K562 (cell line): ENCODE results near the gene BORA. TPM values are rescaled to one million over a fixed set of nuclear protein-coding genes. Genes with fewer than 3 reads are reported as not detected.
A peak's percentile ranks its signal among the peaks of the same experiment; 100 is the strongest.

ENCODE experiments used
- BHLHE40 ChIP-seq: IDR thresholded peaks from 2 replicates; pipeline ENCODE4 v1.6.1; 2011; ENCODE audit warnings: low read length, improper control_type of control experiment
- CBX3 ChIP-seq, 2 experiments: IDR thresholded peaks; 1 replicate in 1 of 2; 2 replicates in 1 of 2; pipeline ENCODE4 v1.6.1; 2012; ENCODE audit warnings: inconsistent platforms in 2 of 2, low read length in 2 of 2, borderline replicate concordance in 1 of 2, control low read depth in 1 of 2
- HMG20A ChIP-seq: fragments of 450-650 bp; formaldehyde crosslinking; conservative IDR thresholded peaks from 2 replicates; pipeline ENCODE4 v1.4.0; 2020; ENCODE audit warnings: mild to moderate bottlenecking, mixed read lengths
- HSF4 ChIP-seq: fragments of 250-450 bp; sonication (Bioruptor Pico); IDR thresholded peaks from 2 replicates; pipeline ENCODE4 v2.1.2; 2022; ENCODE audit warnings: mild to moderate bottlenecking, moderate library complexity, borderline replicate concordance
- KDM2B ChIP-seq: fragments of 250-450 bp; sonication (Bioruptor Pico); IDR thresholded peaks from 2 replicates; pipeline ENCODE4 v1.8.0; 2021; ENCODE audit warnings: mild to moderate bottlenecking, moderate library complexity
- NFIX ChIP-seq: fragments of 250-450 bp; sonication (Bioruptor Pico); IDR thresholded peaks from 2 replicates; pipeline ENCODE4 v1.4.0; 2020; ENCODE audit warnings: low read depth, mild to moderate bottlenecking, moderate library complexity
- SIN3A ChIP-seq, 2 experiments: fragments of 150-350 bp in 1 of 2; IDR thresholded peaks; 2 replicates each; pipeline ENCODE4 v1.6.1; 2011 to 2016; ENCODE audit warnings: borderline replicate concordance in 2 of 2, low read depth in 2 of 2, low read length in 2 of 2, mild to moderate bottlenecking in 2 of 2, moderate library complexity in 2 of 2; ENCODE audit not compliant: control insufficient read depth in 1 of 2
- SIRT6 ChIP-seq: IDR thresholded peaks from one replicate; pipeline ENCODE4 v1.6.1; 2012; ENCODE audit warnings: low read depth, mild to moderate bottlenecking, control low read depth, inconsistent platforms, low read length, moderate library complexity
- STAT5B ChIP-seq: fragments of 250-450 bp; sonication (Bioruptor Pico); IDR thresholded peaks from 2 replicates; pipeline ENCODE4 v1.8.0; 2021; ENCODE audit warnings: mild to moderate bottlenecking, inconsistent platforms
- TGIF2 ChIP-seq: sonication (generic); formaldehyde crosslinking; IDR thresholded peaks from 2 replicates; pipeline ENCODE4 v1.8.1; 2022; ENCODE audit warnings: mild to moderate bottlenecking, missing genetic modification reagents, moderate library complexity
- ZNF263 ChIP-seq: sonication (generic); formaldehyde crosslinking; IDR thresholded peaks from 2 replicates; pipeline ENCODE4 v1.8.0; 2022; ENCODE audit warnings: mild to moderate bottlenecking, missing genetic modification reagents, borderline replicate concordance
- ZNF75A ChIP-seq: fragments of 450-650 bp; formaldehyde crosslinking; IDR thresholded peaks from 2 replicates; pipeline ENCODE4 v1.4.0; 2020; ENCODE audit warnings: mild to moderate bottlenecking
- polyA plus RNA-seq, 8 experiments: library from polyadenylated mRNA; depleted of rRNA in 4 of 8; stranded (reverse) in 5 of 8; unstranded in 3 of 8; fragments of >200 nt; fragmentation: Nextera tagmentation in 2 of 8; fragmentation: Illumina TruSeq in 1 of 8; extraction: Ambion mirVana in 2 of 8; extraction: Trizol in 1 of 8; gene quantifications; 2 replicates each; pipeline versions ENCODE4 v1.2.1 to v1.2.3, GENCODE V29; 2011 to 2014; ENCODE audit warnings: inconsistent platforms in 1 of 8, missing spikeins in 1 of 8
- total RNA-seq, 7 experiments: library from RNA; depleted of rRNA in 6 of 7; stranded (reverse); fragments of >200 nt in 6 of 7; fragmentation: Illumina TruSeq in 2 of 7; extraction: Trizol in 2 of 7; gene quantifications; 2 replicates each; pipeline versions ENCODE4 v1.2.1 to v1.2.3, GENCODE V29; 2011 to 2021; ENCODE audit warnings: low replicate concordance in 1 of 7
- TF ChIP-seq, protein P1 (sequence below), 2 experiments: fragments of 250-450 bp in 1 of 2; fragments of 450-650 bp in 1 of 2; sonication (Bioruptor Pico) in 1 of 2; IDR thresholded peaks; 2 replicates each; pipeline versions ENCODE4 v1.6.1 to v1.8.0; 2016 to 2021; ENCODE audit warnings: mild to moderate bottlenecking in 2 of 2, moderate library complexity in 2 of 2, missing compliant biosample characterization in 1 of 2, missing genetic modification characterization in 1 of 2
- TF ChIP-seq, protein P2 (sequence below): fragments of 450-650 bp; IDR thresholded peaks from 2 replicates; pipeline ENCODE4 v1.6.1; 2016; ENCODE audit warnings: mild to moderate bottlenecking
- TF ChIP-seq, protein P3 (sequence below), 2 experiments: fragments of 450-650 bp; IDR thresholded peaks; 2 replicates each; pipeline ENCODE4 v1.6.1; 2018; ENCODE audit warnings: mild to moderate bottlenecking in 2 of 2, low read depth in 1 of 2; ENCODE audit not compliant: partially characterized antibody in 2 of 2
- TF ChIP-seq, protein P4 (sequence below): fragments of 250-450 bp; sonication (Bioruptor Pico); IDR thresholded peaks from 2 replicates; pipeline ENCODE4 v1.5.0; 2022; ENCODE audit warnings: mild to moderate bottlenecking

The BORA gene
- total and polyA plus RNA-seq, 9 of the 15 experiments (the other 6 are each of a cell fraction or from before 2014, with no cell fraction given): 12.4 to 21.5 (median 18.2) TPM

DNA sequence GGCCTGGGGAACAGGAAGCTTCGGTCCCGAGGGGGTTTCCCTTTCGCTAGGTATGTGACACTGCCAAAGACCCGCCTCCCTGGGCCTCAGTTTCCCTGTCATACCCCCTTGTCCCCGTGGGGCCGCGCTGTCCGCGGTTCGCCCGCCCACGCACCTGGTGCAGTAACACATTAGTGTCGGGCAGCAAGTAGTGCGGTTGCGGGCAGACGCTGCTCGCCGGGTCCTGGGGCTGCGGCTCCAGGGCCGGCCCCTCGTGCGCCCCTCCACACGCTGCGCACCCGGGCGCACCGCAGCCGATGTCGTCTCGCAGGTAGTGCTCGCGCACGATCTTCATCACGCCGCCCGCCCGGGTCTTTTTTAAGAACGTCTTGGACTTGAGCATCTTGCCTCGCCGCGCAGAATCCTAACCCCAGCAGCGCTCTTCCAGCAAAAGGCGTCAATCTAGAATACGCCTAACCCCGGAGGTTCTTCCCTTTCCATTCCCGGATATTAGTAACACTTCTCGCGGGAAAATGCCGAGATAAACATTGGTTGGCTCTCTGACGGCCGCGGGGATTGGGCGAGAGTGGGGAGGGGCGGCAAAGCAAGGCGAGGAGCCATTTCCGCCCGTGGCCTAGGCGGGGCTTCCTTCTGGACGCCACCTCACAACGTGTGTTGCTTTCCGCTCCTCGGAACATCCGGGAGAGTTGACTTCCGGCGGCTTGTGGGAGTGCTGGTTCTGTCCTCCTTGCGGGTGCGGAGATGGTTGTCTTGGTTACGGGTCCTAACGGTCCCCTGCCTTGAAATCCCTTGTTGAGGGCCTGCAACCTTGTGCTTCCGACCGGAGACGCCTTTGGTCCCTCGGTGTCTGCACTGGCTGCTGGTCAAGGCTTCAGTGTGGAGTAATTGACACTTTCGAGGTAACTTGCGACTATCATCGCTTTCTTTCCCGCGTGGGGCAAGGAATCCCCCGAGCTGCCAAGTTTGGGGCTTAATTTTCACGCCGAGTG lies 54.0 kb downstream of the BORA start, which contains the start of the genes DIS3 and PIBF1 (continued):
- TF ChIP-seq, protein P1, sequence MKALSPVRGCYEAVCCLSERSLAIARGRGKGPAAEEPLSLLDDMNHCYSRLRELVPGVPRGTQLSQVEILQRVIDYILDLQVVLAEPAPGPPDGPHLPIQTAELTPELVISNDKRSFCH (CRISPR knock-in tag; IDR thresholded peaks at IDR 0.05): no peak
- TF ChIP-seq, protein P1 (tag; IDR thresholded peaks at IDR 0.05): no peak
- TF ChIP-seq BHLHE40 (peak; percentile 73), NFIX (CRISPR knock-in tag) (no peak), ZNF75A (CRISPR knock-in tag) (no peak), HMG20A (no peak), ZNF263 (CRISPR knock-in tag) (no peak), CBX3 (IDR thresholded peaks at IDR 0.05; ENCODE audit: borderline replicate concordance in 1 of 2, low read length in 2 of 2) (no peak), SIRT6 (no peak), SIN3A (IDR thresholded peaks at IDR 0.05; ENCODE audit: borderline replicate concordance in 2 of 2, control insufficient read depth in 1 of 2, low read depth in 2 of 2, low read length in 2 of 2) (peak in 1 of 2 experiments; percentile 75; a peak in 1 of 4 replicates), HSF4 (CRISPR knock-in tag) (no peak), TGIF2 (CRISPR knock-in tag) (no peak), STAT5B (CRISPR knock-in tag) (no peak), KDM2B (CRISPR knock-in tag) (no peak)
- TF ChIP-seq, protein P2, sequence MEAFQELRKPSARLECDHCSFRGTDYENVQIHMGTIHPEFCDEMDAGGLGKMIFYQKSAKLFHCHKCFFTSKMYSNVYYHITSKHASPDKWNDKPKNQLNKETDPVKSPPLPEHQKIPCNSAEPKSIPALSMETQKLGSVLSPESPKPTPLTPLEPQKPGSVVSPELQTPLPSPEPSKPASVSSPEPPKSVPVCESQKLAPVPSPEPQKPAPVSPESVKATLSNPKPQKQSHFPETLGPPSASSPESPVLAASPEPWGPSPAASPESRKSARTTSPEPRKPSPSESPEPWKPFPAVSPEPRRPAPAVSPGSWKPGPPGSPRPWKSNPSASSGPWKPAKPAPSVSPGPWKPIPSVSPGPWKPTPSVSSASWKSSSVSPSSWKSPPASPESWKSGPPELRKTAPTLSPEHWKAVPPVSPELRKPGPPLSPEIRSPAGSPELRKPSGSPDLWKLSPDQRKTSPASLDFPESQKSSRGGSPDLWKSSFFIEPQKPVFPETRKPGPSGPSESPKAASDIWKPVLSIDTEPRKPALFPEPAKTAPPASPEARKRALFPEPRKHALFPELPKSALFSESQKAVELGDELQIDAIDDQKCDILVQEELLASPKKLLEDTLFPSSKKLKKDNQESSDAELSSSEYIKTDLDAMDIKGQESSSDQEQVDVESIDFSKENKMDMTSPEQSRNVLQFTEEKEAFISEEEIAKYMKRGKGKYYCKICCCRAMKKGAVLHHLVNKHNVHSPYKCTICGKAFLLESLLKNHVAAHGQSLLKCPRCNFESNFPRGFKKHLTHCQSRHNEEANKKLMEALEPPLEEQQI: no peak
- TF ChIP-seq, protein P3, sequence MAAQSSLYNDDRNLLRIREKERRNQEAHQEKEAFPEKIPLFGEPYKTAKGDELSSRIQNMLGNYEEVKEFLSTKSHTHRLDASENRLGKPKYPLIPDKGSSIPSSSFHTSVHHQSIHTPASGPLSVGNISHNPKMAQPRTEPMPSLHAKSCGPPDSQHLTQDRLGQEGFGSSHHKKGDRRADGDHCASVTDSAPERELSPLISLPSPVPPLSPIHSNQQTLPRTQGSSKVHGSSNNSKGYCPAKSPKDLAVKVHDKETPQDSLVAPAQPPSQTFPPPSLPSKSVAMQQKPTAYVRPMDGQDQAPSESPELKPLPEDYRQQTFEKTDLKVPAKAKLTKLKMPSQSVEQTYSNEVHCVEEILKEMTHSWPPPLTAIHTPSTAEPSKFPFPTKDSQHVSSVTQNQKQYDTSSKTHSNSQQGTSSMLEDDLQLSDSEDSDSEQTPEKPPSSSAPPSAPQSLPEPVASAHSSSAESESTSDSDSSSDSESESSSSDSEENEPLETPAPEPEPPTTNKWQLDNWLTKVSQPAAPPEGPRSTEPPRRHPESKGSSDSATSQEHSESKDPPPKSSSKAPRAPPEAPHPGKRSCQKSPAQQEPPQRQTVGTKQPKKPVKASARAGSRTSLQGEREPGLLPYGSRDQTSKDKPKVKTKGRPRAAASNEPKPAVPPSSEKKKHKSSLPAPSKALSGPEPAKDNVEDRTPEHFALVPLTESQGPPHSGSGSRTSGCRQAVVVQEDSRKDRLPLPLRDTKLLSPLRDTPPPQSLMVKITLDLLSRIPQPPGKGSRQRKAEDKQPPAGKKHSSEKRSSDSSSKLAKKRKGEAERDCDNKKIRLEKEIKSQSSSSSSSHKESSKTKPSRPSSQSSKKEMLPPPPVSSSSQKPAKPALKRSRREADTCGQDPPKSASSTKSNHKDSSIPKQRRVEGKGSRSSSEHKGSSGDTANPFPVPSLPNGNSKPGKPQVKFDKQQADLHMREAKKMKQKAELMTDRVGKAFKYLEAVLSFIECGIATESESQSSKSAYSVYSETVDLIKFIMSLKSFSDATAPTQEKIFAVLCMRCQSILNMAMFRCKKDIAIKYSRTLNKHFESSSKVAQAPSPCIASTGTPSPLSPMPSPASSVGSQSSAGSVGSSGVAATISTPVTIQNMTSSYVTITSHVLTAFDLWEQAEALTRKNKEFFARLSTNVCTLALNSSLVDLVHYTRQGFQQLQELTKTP (IDR thresholded peaks at IDR 0.05; ENCODE audit: low read depth in 1 of 2, partially characterized antibody in 2 of 2): no peak
- TF ChIP-seq, protein P4, sequence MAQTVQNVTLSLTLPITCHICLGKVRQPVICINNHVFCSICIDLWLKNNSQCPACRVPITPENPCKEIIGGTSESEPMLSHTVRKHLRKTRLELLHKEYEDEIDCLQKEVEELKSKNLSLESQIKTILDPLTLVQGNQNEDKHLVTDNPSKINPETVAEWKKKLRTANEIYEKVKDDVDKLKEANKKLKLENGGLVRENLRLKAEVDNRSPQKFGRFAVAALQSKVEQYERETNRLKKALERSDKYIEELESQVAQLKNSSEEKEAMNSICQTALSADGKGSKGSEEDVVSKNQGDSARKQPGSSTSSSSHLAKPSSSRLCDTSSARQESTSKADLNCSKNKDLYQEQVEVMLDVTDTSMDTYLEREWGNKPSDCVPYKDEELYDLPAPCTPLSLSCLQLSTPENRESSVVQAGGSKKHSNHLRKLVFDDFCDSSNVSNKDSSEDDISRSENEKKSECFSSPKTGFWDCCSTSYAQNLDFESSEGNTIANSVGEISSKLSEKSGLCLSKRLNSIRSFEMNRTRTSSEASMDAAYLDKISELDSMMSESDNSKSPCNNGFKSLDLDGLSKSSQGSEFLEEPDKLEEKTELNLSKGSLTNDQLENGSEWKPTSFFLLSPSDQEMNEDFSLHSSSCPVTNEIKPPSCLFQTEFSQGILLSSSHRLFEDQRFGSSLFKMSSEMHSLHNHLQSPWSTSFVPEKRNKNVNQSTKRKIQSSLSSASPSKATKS: no peak
